ENCODE data around the gene COL18A1. TPM values are rescaled to one million over a fixed set of nuclear protein-coding genes. Genes with fewer than 3 reads are reported as not detected.

Gene COL18A1
- total and polyA plus RNA-seq, 2 donors (not counting 1 experiment from before 2014, with no cell fraction given): 15.6 to 24.7 TPM

DNA sequence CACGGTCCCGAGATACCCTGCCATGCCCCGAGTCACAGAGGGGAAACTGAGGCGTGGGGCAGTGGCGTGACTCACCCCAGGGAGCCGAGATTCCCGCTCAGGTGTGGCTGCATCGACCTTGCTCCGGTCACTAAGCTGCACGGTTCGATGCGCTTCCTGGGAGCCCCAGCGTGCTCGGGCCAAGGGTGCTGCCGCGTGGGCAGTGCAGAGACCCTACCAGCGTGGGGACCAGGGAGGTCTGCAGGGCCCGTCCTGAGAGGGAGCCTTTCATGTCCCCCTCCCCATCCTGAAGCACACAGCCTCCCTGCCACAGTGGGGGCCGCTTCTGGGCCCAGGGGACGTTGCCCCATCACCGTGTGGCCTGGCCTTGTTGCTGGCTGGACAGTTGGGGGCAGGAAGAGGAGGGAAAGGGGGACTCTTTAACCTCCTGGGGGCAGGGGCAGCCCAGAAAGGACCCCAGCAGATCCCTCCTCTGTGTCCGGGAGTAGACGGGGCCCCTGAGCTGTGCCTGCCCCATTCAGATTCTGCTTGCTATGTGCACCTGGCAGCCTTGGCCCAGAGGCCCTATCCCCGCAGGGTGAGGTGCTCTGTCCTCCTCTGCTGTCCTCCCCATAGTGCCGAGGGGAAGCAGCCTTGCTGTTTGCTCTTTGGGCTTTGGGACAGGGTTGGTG, 52.3 kb downstream of the COL18A1 start:
- Histone ChIP-seq H3K27me3 (replicated peaks in 1 of 4; ENCODE audit: control extremely low read depth in 1 of 4, control insufficient read depth in 3 of 4, insufficient read depth in 4 of 4, low read length in 3 of 4) (peaks cover 0 to 3% (median 0%) of the 10 kb centered on the region in 4 experiments), H3K79me2 (ENCODE audit: control insufficient read depth, insufficient read depth, low read length) (no peaks in the 10 kb centered on the region), H3K9me3 (ENCODE audit: control extremely low read depth in 1 of 3, control insufficient read depth in 2 of 3, insufficient read depth in 1 of 3, low read length in 2 of 3) (peaks cover 0 to 6% (median 6%) of the 10 kb centered on the region in 3 donors), H2AFZ (ENCODE audit: insufficient read depth, low read depth, low read length, poor library complexity, severe bottlenecking) (no peak overlapping the region), H3K36me3 (replicated peaks in 1 of 2; ENCODE audit: control extremely low read depth in 1 of 2, control insufficient read depth in 1 of 2, extremely low read depth in 1 of 2, insufficient read depth in 2 of 2, low read length in 1 of 2) (no peaks in the 10 kb centered on the region), H3K4me2 (replicated peaks; ENCODE audit: low read depth, low read length, poor library complexity, severe bottlenecking) (no peak overlapping the region), H3K9ac (ENCODE audit: low read length) (no peak overlapping the region), H4K20me1 (ENCODE audit: control insufficient read depth, insufficient read depth, low read length, poor library complexity, severe bottlenecking) (no peaks in the 10 kb centered on the region), H3K4me1 (ENCODE audit: control insufficient read depth in 2 of 2, insufficient read depth in 2 of 2, low read length in 2 of 2) (no peaks in the 10 kb centered on the region), H3K27ac (ENCODE audit: low read length in 2 of 2) (no peak overlapping the region), H3K4me3 (ENCODE audit: control extremely low read depth in 1 of 5, extremely low read depth in 1 of 5, insufficient read depth in 1 of 5, low read depth in 2 of 5, low read length in 4 of 5) (no peak overlapping the region)
- ChIA-PET POLR2A (no interaction called here), CTCF (no interaction called here)
- DNase-seq (no peak), ATAC-seq (ENCODE audit: low read depth) (no peak)
- Mint-ChIP-seq H3K27ac (no peak overlapping the region), H3K27me3 (peaks cover 8% of the 10 kb centered on the region), H3K4me1 (no peaks in the 10 kb centered on the region), H3K4me3 (no peak overlapping the region), H3K9me3 (ENCODE audit: insufficient read depth) (no peaks in the 10 kb centered on the region)
- 91% methylated on average over 24 of the region's 25 CpGs for WGBS (ENCODE audit: insufficient coverage)
- intact Hi-C loops (cut with micrococcal nuclease): no loop called here
- TF ChIP-seq EZH2 (IDR thresholded peaks at IDR 0.05; ENCODE audit: borderline replicate concordance, insufficient read depth, low read depth, low read length, poor library complexity, severe bottlenecking) (no peak), CTCF (IDR thresholded peaks at IDR 0.05) (no peak)

DNA sequence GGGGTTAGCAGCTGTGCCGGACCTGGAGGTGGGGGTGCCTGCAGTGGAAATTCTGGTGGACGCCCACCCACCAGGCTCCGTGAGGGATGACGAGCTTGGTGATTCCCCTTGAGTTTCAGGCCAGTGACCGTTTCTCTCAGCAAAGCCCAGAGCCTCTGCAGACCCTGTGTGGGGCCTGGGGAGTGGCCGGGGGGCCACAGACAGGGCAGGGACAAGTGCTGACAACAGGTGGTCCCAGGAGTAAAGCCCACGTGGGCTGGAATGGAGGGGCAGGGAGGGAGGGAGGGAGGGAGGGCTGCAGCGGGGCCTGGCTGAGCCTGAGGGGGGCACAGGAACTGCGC, 52.8 kb downstream of the COL18A1 start:
- no peaks in the 10 kb centered on the region for H4K20me1 ChIP-seq (ENCODE audit: control insufficient read depth, insufficient read depth, low read length, poor library complexity, severe bottlenecking)
- H3K27ac ChIP-seq (ENCODE audit: low read length in 2 of 2): no peak overlapping the region
- H3K9me3 ChIP-seq (ENCODE audit: control extremely low read depth in 1 of 3, control insufficient read depth in 2 of 3, insufficient read depth in 1 of 3, low read length in 2 of 3): peaks cover 0 to 8% (median 6%) of the 10 kb centered on the region in 3 donors
- ATAC-seq (ENCODE audit: low read depth): no peak
- H3K4me3 ChIP-seq (ENCODE audit: control extremely low read depth in 1 of 5, extremely low read depth in 1 of 5, insufficient read depth in 1 of 5, low read depth in 2 of 5, low read length in 4 of 5): no peak overlapping the region
- DNase-seq: no peak
- Mint-ChIP-seq H3K27ac (no peak overlapping the region), H3K4me3 (no peak overlapping the region), H3K27me3 (peaks cover 8% of the 10 kb centered on the region), H3K4me1 (no peaks in the 10 kb centered on the region), H3K9me3 (ENCODE audit: insufficient read depth) (no peaks in the 10 kb centered on the region)
- WGBS (ENCODE audit: insufficient coverage): 83% methylated on average over 7 of the region's 9 CpGs
- no peaks in the 10 kb centered on the region for H3K79me2 ChIP-seq (ENCODE audit: control insufficient read depth, insufficient read depth, low read length)
- ChIA-PET CTCF (no interaction called here), POLR2A (no interaction called here)
- intact Hi-C loops (cut with micrococcal nuclease): no loop called here
- peaks cover 0 to 3% (median under 1%) of the 10 kb centered on the region in 4 experiments for H3K27me3 ChIP-seq (replicated peaks in 1 of 4; ENCODE audit: control extremely low read depth in 1 of 4, control insufficient read depth in 3 of 4, insufficient read depth in 4 of 4, low read length in 3 of 4)
- H3K4me1 ChIP-seq (ENCODE audit: control insufficient read depth in 2 of 2, insufficient read depth in 2 of 2, low read length in 2 of 2): no peaks in the 10 kb centered on the region
- H3K36me3 ChIP-seq (replicated peaks in 1 of 2; ENCODE audit: control extremely low read depth in 1 of 2, control insufficient read depth in 1 of 2, extremely low read depth in 1 of 2, insufficient read depth in 2 of 2, low read length in 1 of 2): no peaks in the 10 kb centered on the region
- H2AFZ ChIP-seq (ENCODE audit: insufficient read depth, low read depth, low read length, poor library complexity, severe bottlenecking): no peak overlapping the region
- TF ChIP-seq CTCF (IDR thresholded peaks at IDR 0.05): no peak
- H3K4me2 ChIP-seq (replicated peaks; ENCODE audit: low read depth, low read length, poor library complexity, severe bottlenecking): no peak overlapping the region
- no peak overlapping the region for H3K9ac ChIP-seq (ENCODE audit: low read length)
